Fibroblast of mammary gland (primary cell): ENCODE data around the gene PCDHGA6.

Source experiments
- DNase-seq: peaks from one replicate; pipeline ENCODE4 v3.0.0-alpha.2; 2010; ENCODE audit warnings: low read depth
- H3K4me3 ChIP-seq: 2 replicates; pipeline ENCODE4 v1.5.1; 2011; ENCODE audit warnings: low read depth, mild to moderate bottlenecking, low read length, moderate library complexity; ENCODE audit not compliant: control insufficient read depth
- TF ChIP-seq, protein P1 (sequence below): conservative IDR thresholded peaks from 2 replicates; pipeline ENCODE4 v1.5.1; 2011; ENCODE audit warnings: low read depth, low read length, inconsistent platforms; ENCODE audit not compliant: control insufficient read depth, insufficient read depth

PCDHGA6 gene

DNA sequence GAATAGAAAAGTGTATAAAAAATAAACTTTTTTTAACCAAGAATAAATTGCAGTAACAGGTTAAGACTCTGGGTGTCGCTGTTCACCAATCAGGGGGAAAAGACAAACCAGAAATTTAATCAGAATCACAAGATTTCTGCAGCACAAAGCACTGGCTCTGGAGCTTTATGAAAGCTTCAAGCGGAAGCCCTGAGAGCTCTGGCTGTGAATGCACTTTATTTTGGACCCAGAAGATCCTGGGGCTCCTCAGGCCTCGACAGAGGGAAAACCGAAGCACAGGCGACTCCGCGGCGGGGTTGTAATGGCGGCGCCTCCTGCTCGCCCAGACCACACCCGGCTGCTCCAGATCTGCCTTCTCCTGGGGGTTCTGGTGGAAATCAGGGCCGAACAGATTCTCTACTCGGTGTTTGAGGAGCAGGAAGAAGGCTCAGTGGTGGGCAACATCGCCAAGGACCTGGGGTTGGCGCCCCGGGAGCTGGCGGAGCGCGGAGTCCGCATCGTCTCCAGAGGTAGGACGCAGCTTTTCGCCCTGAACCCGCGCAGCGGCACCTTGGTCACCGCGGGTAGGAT is 18.7 kb upstream of the PCDHGA6 start, which contains the start of gene PCDHGA4:
PCDHGA4 (plus strand) TSS at position 122 of the 570 bp plus-strand sequence; CDS start at position 209, 87 bp downstream.
- H3K4me3 ChIP-seq = peak within 1 kb of the TSS; percentile 37
- TF ChIP-seq, protein P1, sequence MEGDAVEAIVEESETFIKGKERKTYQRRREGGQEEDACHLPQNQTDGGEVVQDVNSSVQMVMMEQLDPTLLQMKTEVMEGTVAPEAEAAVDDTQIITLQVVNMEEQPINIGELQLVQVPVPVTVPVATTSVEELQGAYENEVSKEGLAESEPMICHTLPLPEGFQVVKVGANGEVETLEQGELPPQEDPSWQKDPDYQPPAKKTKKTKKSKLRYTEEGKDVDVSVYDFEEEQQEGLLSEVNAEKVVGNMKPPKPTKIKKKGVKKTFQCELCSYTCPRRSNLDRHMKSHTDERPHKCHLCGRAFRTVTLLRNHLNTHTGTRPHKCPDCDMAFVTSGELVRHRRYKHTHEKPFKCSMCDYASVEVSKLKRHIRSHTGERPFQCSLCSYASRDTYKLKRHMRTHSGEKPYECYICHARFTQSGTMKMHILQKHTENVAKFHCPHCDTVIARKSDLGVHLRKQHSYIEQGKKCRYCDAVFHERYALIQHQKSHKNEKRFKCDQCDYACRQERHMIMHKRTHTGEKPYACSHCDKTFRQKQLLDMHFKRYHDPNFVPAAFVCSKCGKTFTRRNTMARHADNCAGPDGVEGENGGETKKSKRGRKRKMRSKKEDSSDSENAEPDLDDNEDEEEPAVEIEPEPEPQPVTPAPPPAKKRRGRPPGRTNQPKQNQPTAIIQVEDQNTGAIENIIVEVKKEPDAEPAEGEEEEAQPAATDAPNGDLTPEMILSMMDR = peak; percentile 57
- peak; percentile 33 for DNase-seq

DNA sequence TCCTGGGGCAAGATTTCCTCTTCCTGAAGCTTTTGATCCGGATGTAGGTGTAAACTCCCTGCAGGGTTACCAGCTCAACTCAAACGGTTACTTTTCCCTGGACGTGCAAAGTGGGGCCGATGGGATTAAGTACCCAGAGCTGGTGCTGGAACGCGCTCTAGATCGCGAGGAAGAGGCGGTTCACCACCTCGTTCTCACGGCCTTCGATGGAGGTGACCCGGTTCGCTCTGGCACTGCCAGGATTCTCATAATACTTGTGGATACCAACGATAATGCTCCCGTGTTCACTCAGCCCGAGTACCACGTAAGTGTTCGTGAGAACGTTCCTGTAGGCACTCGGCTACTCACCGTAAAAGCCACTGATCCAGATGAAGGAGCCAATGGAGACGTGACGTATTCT is 18.1 kb upstream of the PCDHGA6 start:
- TF ChIP-seq, protein P1 = no peak
- DNase-seq = no peak
- H3K4me3 ChIP-seq = no peak overlapping the region

DNA sequence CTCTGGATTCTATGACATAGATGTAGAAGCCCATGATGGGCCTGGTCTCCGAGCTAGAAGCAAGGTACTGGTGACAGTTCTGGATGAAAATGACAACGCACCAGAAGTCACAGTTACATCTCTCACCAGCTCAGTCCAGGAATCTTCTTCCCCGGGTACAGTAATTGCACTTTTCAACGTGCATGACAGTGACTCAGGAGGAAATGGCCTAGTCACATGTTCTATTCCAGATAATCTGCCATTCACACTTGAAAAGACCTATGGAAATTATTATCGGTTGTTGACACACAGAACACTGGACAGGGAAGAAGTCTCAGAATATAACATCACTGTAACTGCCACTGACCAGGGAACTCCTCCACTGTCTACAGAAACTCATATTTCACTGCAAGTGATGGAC is 17.6 kb upstream of the PCDHGA6 start:
- no peak overlapping the region for H3K4me3 ChIP-seq
- TF ChIP-seq, protein P1 = no peak
- DNase-seq = no peak

DNA sequence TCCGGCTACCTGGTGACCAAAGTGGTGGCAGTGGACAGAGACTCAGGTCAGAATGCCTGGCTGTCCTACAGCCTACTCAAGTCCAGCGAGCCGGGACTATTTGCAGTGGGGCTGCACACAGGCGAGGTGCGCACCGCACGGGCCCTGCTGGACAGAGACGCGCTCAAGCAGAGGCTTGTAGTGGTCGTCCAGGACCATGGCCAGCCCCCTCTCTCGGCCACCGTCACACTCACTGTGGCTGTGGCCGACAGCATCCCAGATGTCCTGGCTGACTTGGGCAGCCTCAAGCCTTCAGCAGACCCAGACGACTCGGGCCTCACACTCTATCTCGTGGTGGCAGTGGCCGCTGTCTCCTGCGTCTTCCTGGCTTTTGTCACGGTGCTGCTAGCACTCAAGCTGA is 16.7 kb upstream of the PCDHGA6 start:
- DNase-seq = no peak
- H3K4me3 ChIP-seq = no peak overlapping the region
- TF ChIP-seq, protein P1 = no peak

DNA sequence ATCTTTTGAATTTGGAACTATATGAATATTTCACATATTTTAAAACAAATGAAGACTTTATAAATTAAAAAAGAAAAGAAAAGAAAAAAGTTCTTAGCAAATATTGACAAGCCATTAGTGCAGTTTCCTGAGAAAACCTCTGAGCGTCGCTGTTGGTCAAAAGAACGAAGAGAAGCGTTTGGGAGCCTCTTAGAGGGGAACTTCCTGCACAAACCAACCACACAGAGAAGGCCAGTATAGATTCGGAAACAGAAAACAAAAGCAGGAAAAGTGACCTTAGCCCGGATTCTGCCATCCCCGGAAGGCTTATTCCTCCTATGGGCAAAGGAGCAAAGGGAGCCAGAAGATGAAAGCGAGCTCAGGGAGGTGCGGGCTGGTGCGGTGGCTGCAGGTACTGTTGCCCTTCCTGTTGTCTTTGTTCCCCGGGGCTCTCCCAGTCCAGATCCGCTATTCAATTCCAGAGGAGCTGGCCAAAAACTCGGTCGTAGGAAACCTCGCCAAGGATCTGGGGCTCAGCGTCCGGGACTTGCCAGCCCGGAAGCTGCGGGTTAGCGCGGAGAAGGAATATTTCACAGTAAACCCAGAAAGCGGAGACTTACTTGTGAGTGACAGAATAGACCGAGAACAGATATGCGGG is 13.8 kb upstream of the PCDHGA6 start, which contains the start of gene PCDHGB2:
PCDHGB2 (plus strand) TSS at position 205 of the 637 bp plus-strand sequence; CDS start at position 347, 142 bp downstream.
- TF ChIP-seq, protein P1 = peak; percentile 52
- H3K4me3 ChIP-seq = peak within 1 kb of the TSS; percentile 31
- DNase-seq = peak; percentile 63

DNA sequence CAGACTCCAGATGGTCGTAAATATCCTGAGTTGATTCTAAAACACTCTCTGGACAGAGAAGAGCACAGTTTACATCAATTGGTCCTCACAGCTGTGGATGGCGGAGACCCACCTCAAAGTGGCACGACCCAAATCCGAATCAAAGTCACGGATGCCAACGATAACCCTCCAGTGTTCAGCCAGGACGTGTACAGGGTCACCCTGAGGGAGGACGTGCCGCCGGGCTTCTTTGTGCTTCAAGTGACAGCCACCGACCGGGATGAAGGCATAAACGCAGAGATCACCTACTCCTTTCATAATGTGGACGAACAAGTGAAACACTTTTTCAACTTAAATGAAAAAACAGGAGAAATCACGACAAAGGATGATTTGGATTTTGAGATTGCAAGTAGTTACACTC is 13.0 kb upstream of the PCDHGA6 start:
- no peak overlapping the region for H3K4me3 ChIP-seq
- DNase-seq = no peak
- TF ChIP-seq, protein P1 = no peak
